ENCODE data around the gene MAB21L4. TPM values are rescaled to one million over a fixed set of nuclear protein-coding genes. Genes with fewer than 3 reads are reported as not detected.

MAB21L4 gene
- total RNA-seq, 2 donors from 2014 or later = not detected

- no peaks in the 10 kb centered on the region for H3K4me1 ChIP-seq (ENCODE audit: control insufficient read depth in 1 of 2, low read depth in 2 of 2)
- H3K9me3 ChIP-seq = no peaks in the 10 kb centered on the region
- H3K36me3 ChIP-seq = no peaks in the 10 kb centered on the region
- no peaks in the 10 kb centered on the region for H3K27me3 ChIP-seq (replicated peaks; ENCODE audit: insufficient read depth)
- DNase-seq (ENCODE audit: low spot score) (no peak), ATAC-seq (ENCODE audit: insufficient number of reproducible peaks, low FRiP score, low read depth) (no peak)
- no peak overlapping the region for H3K27ac ChIP-seq
- H3K4me3 ChIP-seq = no peak overlapping the region
- TF ChIP-seq, protein P1, sequence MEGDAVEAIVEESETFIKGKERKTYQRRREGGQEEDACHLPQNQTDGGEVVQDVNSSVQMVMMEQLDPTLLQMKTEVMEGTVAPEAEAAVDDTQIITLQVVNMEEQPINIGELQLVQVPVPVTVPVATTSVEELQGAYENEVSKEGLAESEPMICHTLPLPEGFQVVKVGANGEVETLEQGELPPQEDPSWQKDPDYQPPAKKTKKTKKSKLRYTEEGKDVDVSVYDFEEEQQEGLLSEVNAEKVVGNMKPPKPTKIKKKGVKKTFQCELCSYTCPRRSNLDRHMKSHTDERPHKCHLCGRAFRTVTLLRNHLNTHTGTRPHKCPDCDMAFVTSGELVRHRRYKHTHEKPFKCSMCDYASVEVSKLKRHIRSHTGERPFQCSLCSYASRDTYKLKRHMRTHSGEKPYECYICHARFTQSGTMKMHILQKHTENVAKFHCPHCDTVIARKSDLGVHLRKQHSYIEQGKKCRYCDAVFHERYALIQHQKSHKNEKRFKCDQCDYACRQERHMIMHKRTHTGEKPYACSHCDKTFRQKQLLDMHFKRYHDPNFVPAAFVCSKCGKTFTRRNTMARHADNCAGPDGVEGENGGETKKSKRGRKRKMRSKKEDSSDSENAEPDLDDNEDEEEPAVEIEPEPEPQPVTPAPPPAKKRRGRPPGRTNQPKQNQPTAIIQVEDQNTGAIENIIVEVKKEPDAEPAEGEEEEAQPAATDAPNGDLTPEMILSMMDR (IDR thresholded peaks at IDR 0.05) = no peak
Observed at GRCh38 chr2:240888130-240888889, 7.6 kb downstream of the MAB21L4 start.

GRCh38 chr2:240887631-240888030, 8.3 kb downstream of the MAB21L4 start:
- TF ChIP-seq, protein P1 (IDR thresholded peaks at IDR 0.05) = no peak
- H3K36me3 ChIP-seq = no peaks in the 10 kb centered on the region
- no peak for DNase-seq (ENCODE audit: low spot score)
- no peak overlapping the region for H3K27ac ChIP-seq
- no peaks in the 10 kb centered on the region for H3K4me1 ChIP-seq (ENCODE audit: control insufficient read depth in 1 of 2, low read depth in 2 of 2)
- H3K4me3 ChIP-seq = no peak overlapping the region
- no peaks in the 10 kb centered on the region for H3K27me3 ChIP-seq (replicated peaks; ENCODE audit: insufficient read depth)
- no peak for ATAC-seq (ENCODE audit: insufficient number of reproducible peaks, low FRiP score, low read depth)
- H3K9me3 ChIP-seq = no peaks in the 10 kb centered on the region

GRCh38 chr2:240886678-240887609, 9.0 kb downstream of the MAB21L4 start:
- Histone ChIP-seq H3K4me3 (no peak overlapping the region), H3K27me3 (replicated peaks; ENCODE audit: insufficient read depth) (no peaks in the 10 kb centered on the region), H3K36me3 (no peaks in the 10 kb centered on the region), H3K27ac (no peak overlapping the region), H3K4me1 (ENCODE audit: control insufficient read depth in 1 of 2, low read depth in 2 of 2) (no peaks in the 10 kb centered on the region), H3K9me3 (no peaks in the 10 kb centered on the region)
- TF ChIP-seq, protein P1 (IDR thresholded peaks at IDR 0.05) = no peak
- DNase-seq (ENCODE audit: low spot score) = no peak
- no peak for ATAC-seq (ENCODE audit: insufficient number of reproducible peaks, low FRiP score, low read depth)

DNA sequence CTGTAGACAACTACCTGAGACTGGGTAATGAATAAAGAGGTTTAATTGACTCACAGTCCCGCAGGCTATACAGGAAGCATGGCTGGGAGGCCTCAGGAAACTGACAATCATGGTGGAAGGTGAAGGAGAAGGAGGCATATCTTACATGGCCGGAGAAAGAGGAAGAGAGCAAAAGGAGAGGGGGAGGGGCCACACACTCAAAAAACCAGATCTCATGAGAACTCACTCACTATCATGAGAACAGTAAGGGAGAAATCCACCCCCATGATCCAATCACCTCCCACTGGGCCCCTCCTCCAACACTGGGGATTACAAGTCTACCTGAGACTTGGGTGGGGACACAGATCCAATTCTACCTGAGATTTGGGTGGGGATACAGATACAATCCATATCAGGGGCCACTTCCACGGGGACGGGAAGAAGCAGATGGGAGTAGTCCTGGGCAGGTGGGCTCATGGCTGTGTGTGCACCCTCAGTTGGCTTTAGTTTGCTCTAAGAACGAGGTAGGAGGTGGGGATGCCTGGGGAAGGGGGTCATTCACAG, 9.9 kb downstream of the MAB21L4 start:
- H3K36me3 ChIP-seq = no peaks in the 10 kb centered on the region
- ATAC-seq (ENCODE audit: insufficient number of reproducible peaks, low FRiP score, low read depth) (no peak), DNase-seq (ENCODE audit: low spot score) (no peak)
- no peaks in the 10 kb centered on the region for H3K4me1 ChIP-seq (ENCODE audit: control insufficient read depth in 1 of 2, low read depth in 2 of 2)
- TF ChIP-seq, protein P1 (IDR thresholded peaks at IDR 0.05) = no peak
- H3K27me3 ChIP-seq (replicated peaks; ENCODE audit: insufficient read depth) = no peaks in the 10 kb centered on the region
- no peak overlapping the region for H3K4me3 ChIP-seq
- H3K27ac ChIP-seq = no peak overlapping the region
- H3K9me3 ChIP-seq = no peaks in the 10 kb centered on the region

- H3K4me1 ChIP-seq (ENCODE audit: control insufficient read depth in 1 of 2, low read depth in 2 of 2) = no peaks in the 10 kb centered on the region
- DNase-seq (ENCODE audit: low spot score) (no peak), ATAC-seq (ENCODE audit: insufficient number of reproducible peaks, low FRiP score, low read depth) (no peak)
- no peaks in the 10 kb centered on the region for H3K27me3 ChIP-seq (replicated peaks; ENCODE audit: insufficient read depth)
- H3K9me3 ChIP-seq = no peaks in the 10 kb centered on the region
- no peak overlapping the region for H3K4me3 ChIP-seq
- H3K27ac ChIP-seq = no peak overlapping the region
- TF ChIP-seq, protein P1 (IDR thresholded peaks at IDR 0.05) = no peak
- H3K36me3 ChIP-seq = no peaks in the 10 kb centered on the region
Observed at GRCh38 chr2:240885566-240885965, 10.4 kb downstream of the MAB21L4 start.

Data from thoracic aorta (tissue), 2 donors.